CD14-positive monocyte (primary cell): ENCODE results near the gene TBX18. TPM values are rescaled to one million over a fixed set of nuclear protein-coding genes. Genes with fewer than 3 reads are reported as not detected.

Experiments
- DNase-seq, 3 donors: peaks; one replicate each; pipeline ENCODE4 v3.0.0-alpha.2; 2011 to 2022
- H2AFZ ChIP-seq: 2 replicates; pipeline ENCODE4 v1.6.0; 2012; ENCODE audit warnings: mild to moderate bottlenecking, low read depth, low read length, inconsistent platforms; ENCODE audit not compliant: insufficient read depth, poor library complexity, severe bottlenecking
- H3K27ac ChIP-seq, 2 donors: 1 replicate in 1 of 2; 2 replicates in 1 of 2; pipeline ENCODE4 v1.5.1; 2012 to 2013; ENCODE audit warnings: low read length in 2 of 2, control low read depth in 1 of 2, inconsistent platforms in 1 of 2, low read depth in 1 of 2, mild to moderate bottlenecking in 1 of 2
- H3K27me3 ChIP-seq, 2 donors: one replicate each; pipeline versions ENCODE4 v1.6.0 to v1.6.1; 2011 to 2013; ENCODE audit warnings: low read length in 2 of 2; ENCODE audit not compliant: control insufficient read depth in 2 of 2, insufficient read depth in 2 of 2
- H3K36me3 ChIP-seq, 2 donors: replicated peaks in 1 of 2; 1 replicate in 1 of 2; 2 replicates in 1 of 2; pipeline versions ENCODE4 v1.5.1 to v1.6.1; 2012 to 2013; ENCODE audit warnings: low read length in 2 of 2, control low read depth in 1 of 2, inconsistent platforms in 1 of 2, mild to moderate bottlenecking in 1 of 2; ENCODE audit not compliant: insufficient read depth in 2 of 2, control insufficient read depth in 1 of 2
- H3K4me1 ChIP-seq, 2 donors: 1 replicate in 1 of 2; 2 replicates in 1 of 2; pipeline versions ENCODE4 v1.5.1 to v1.6.1; 2012 to 2013; ENCODE audit warnings: low read length in 2 of 2, control low read depth in 1 of 2, inconsistent platforms in 1 of 2, mild to moderate bottlenecking in 1 of 2, moderate library complexity in 1 of 2; ENCODE audit not compliant: insufficient read depth in 2 of 2, control insufficient read depth in 1 of 2
- H3K4me2 ChIP-seq: replicated peaks from 2 replicates; pipeline ENCODE3; 2012; ENCODE audit warnings: low read length, moderate library complexity, mild to moderate bottlenecking; ENCODE audit not compliant: poor library complexity, severe bottlenecking; ENCODE audit errors: extremely low read depth
- H3K4me3 ChIP-seq, 3 experiments: fragments of 200-600 bp in 1 of 3; sonication (generic) in 1 of 3; replicated peaks in 1 of 3; 1 replicate in 2 of 3; 2 replicates in 1 of 3; pipeline ENCODE4 v1.5.1; 2011 to 2013; ENCODE audit warnings: low read length in 3 of 3, mild to moderate bottlenecking in 3 of 3, control low read depth in 2 of 3, low read depth in 2 of 3, inconsistent platforms in 1 of 3, moderate library complexity in 1 of 3
- H3K79me2 ChIP-seq: 2 replicates; pipeline ENCODE4 v1.6.0; 2012; ENCODE audit warnings: mild to moderate bottlenecking, control low read depth, inconsistent platforms, low read length, moderate library complexity; ENCODE audit not compliant: insufficient read depth
- H3K9ac ChIP-seq: 2 replicates; pipeline ENCODE4 v1.6.0; 2017; ENCODE audit warnings: low read length, mild to moderate bottlenecking; ENCODE audit not compliant: insufficient read depth, poor library complexity, severe bottlenecking
- H3K9me3 ChIP-seq, 2 donors: replicated peaks in 1 of 2; 1 replicate in 1 of 2; 2 replicates in 1 of 2; pipeline versions ENCODE4 v1.5.1 to v1.6.1; 2012 to 2013; ENCODE audit warnings: low read length in 2 of 2, control low read depth in 1 of 2; ENCODE audit not compliant: control insufficient read depth in 1 of 2, insufficient read depth in 1 of 2
- H4K20me1 ChIP-seq: 2 replicates; pipeline ENCODE4 v1.6.0; 2012; ENCODE audit warnings: mild to moderate bottlenecking, low read length, control low read depth, moderate library complexity; ENCODE audit not compliant: insufficient read depth
- H3K27ac Mint-ChIP-seq, 7 donors: one replicate each; pipeline ENCODE4 v1.8.0; 2020; ENCODE audit warnings: mild to moderate bottlenecking in 7 of 7, mixed read lengths in 7 of 7, moderate library complexity in 6 of 7, inconsistent platforms in 2 of 7
- H3K27me3 Mint-ChIP-seq, 3 donors: one replicate each; pipeline ENCODE4 v1.8.0; 2021 to 2022; ENCODE audit warnings: low read depth in 3 of 3, mild to moderate bottlenecking in 3 of 3, mixed read lengths in 3 of 3, moderate library complexity in 3 of 3, inconsistent platforms in 1 of 3
- H3K36me3 Mint-ChIP-seq, 2 donors: one replicate each; pipeline ENCODE4 v1.8.0; 2020; ENCODE audit warnings: mixed read lengths in 2 of 2, inconsistent platforms in 1 of 2, mild to moderate bottlenecking in 1 of 2
- H3K4me1 Mint-ChIP-seq: one replicate; pipeline ENCODE4 v1.8.0; 2020; ENCODE audit warnings: mild to moderate bottlenecking, mixed read lengths
- H3K4me3 Mint-ChIP-seq, 2 donors: one replicate each; pipeline ENCODE4 v1.8.0; 2020; ENCODE audit warnings: mild to moderate bottlenecking in 2 of 2, mixed read lengths in 2 of 2, moderate library complexity in 1 of 2
- H3K9me3 Mint-ChIP-seq, 7 donors: one replicate each; pipeline ENCODE4 v1.8.0; 2020 to 2022; ENCODE audit warnings: mixed read lengths in 7 of 7, mild to moderate bottlenecking in 6 of 7, moderate library complexity in 6 of 7, inconsistent platforms in 2 of 7
- CTCF ChIP-seq: fragments of 200-600 bp; IDR thresholded peaks from one replicate; pipeline ENCODE4 v1.8.0; 2022; ENCODE audit warnings: antibody characterized with exemption, mild to moderate bottlenecking
- WGBS: methylation state at CpG from one replicate; pipeline ENCODE4 v1.1.5; 2013; ENCODE audit warnings: missing lambda C conversion rate; ENCODE audit not compliant: insufficient coverage; 5-methylcytosine and 5-hydroxymethylcytosine counted together
- intact Hi-C, 2 donors: fragments of 100-400 bp; cut with micrococcal nuclease; formaldehyde crosslinking; loops; one replicate each; pipeline versions ENCODE4 v1.15.0 to v1.15.1; 2023
- polyA plus RNA-seq, 3 donors: library from polyadenylated mRNA; depleted of rRNA in 1 of 3; unstranded in 2 of 3; stranded (reverse) in 1 of 3; fragments of 300-500 nt in 2 of 3; fragments of >200 nt in 1 of 3; fragmentation: Illumina TruSeq in 2 of 3; gene quantifications; 1 replicate in 2 of 3; 2 replicates in 1 of 3; pipeline ENCODE4 v1.2.3, GENCODE V29; 2012 to 2021

The TBX18 gene
- polyA plus RNA-seq, 3 donors: 0.01 TPM; not detected in 2

GRCh38 chr6:84688141-84688873 lies 76.1 kb downstream of the TBX18 start:
- H3K27ac Mint-ChIP-seq: no peak overlapping the region
- Histone ChIP-seq H3K9me3 (no peaks in the 10 kb centered on the region), H4K20me1 (no peaks in the 10 kb centered on the region), H3K4me2 (no peak overlapping the region), H3K79me2 (no peaks in the 10 kb centered on the region), H3K36me3 (no peaks in the 10 kb centered on the region), H3K27ac (no peak overlapping the region), H3K4me1 (no peaks in the 10 kb centered on the region), H3K9ac (no peak overlapping the region), H2AFZ (no peak overlapping the region), H3K4me3 (no peak overlapping the region), H3K27me3 (no peaks in the 10 kb centered on the region)
- DNase-seq: no peak
- no peaks in the 10 kb centered on the region for H3K36me3 Mint-ChIP-seq
- no peak overlapping the region for H3K4me3 Mint-ChIP-seq
- no CpG with 5 or more reads among the region's 7 CpGs for WGBS
- H3K4me1 Mint-ChIP-seq: no peaks in the 10 kb centered on the region
- intact Hi-C loops: no loop called here
- no peak for TF ChIP-seq CTCF
- peaks cover 1 to 3% (median 3%) of the 10 kb centered on the region in 3 donors for H3K27me3 Mint-ChIP-seq
- no peaks in the 10 kb centered on the region for H3K9me3 Mint-ChIP-seq

- no peak overlapping the region for H3K27ac Mint-ChIP-seq
- H3K79me2 ChIP-seq: no peaks in the 10 kb centered on the region
- H3K9me3 ChIP-seq: no peaks in the 10 kb centered on the region
- 75% methylated on average over 2 of the region's 7 CpGs for WGBS
- H3K36me3 ChIP-seq: no peaks in the 10 kb centered on the region
- TF ChIP-seq CTCF: no peak
- no peaks in the 10 kb centered on the region for H3K4me1 Mint-ChIP-seq
- DNase-seq: no peak
- no peak overlapping the region for H3K4me3 ChIP-seq
- no peak overlapping the region for H3K27ac ChIP-seq
- no peaks in the 10 kb centered on the region for H3K9me3 Mint-ChIP-seq
- H3K9ac ChIP-seq: no peak overlapping the region
- intact Hi-C loops: no loop called here
- H3K4me2 ChIP-seq: no peak overlapping the region
- peaks cover 1 to 3% (median 3%) of the 10 kb centered on the region in 3 donors for H3K27me3 Mint-ChIP-seq
- no peak overlapping the region for H3K4me3 Mint-ChIP-seq
- no peak overlapping the region for H2AFZ ChIP-seq
- H3K27me3 ChIP-seq: no peaks in the 10 kb centered on the region
- no peaks in the 10 kb centered on the region for H3K4me1 ChIP-seq
- no peaks in the 10 kb centered on the region for H3K36me3 Mint-ChIP-seq
- no peaks in the 10 kb centered on the region for H4K20me1 ChIP-seq
Measured at GRCh38 chr6:84687431-84687830, 77.0 kb downstream of the TBX18 start.
